ENCODE results near the gene CDKAL1. TPM values are rescaled to one million over a fixed set of nuclear protein-coding genes. Genes with fewer than 3 reads are reported as not detected.
A peak's percentile ranks its signal among the peaks of the same experiment; 100 is the strongest.

CDKAL1 gene
- total and polyA plus RNA-seq, 10 of the 15 experiments (the other 5 are each of a cell fraction or from before 2014, with no cell fraction given), result 10.7 to 26.9 (median 17.3) TPM

DNA sequence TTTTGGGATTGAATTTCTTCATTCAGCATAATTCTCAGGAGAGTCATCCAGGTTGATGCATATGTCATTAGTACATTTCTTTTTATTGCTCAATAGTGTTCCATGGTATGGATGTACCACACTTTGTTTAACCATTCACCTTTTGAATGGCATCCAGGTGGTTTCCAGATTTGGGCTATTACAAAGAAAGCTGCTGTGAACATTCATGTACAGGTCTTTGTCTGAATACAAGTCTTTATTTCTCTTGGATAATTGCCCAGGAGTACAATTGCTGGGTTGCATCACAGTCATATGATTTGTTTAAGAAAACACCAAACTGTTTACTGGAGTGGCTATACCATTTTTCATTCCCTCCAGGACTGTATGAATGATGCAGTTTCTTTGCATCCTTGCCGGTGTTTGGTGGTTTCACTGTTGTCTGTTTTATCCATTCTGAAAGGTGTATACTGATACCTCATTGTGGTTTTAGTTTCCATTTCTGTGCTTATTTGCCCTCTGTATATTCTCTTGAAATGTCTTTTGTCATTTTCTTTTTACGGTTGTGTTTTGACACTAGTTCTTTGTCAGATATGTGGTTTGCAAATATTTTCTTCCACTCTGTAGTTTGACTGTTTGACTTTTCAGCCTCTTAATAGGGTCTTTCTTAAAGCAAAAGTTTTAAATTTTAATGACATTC is 8.8 kb downstream of the CDKAL1 start (continued):
- TF ChIP-seq, protein P1, sequence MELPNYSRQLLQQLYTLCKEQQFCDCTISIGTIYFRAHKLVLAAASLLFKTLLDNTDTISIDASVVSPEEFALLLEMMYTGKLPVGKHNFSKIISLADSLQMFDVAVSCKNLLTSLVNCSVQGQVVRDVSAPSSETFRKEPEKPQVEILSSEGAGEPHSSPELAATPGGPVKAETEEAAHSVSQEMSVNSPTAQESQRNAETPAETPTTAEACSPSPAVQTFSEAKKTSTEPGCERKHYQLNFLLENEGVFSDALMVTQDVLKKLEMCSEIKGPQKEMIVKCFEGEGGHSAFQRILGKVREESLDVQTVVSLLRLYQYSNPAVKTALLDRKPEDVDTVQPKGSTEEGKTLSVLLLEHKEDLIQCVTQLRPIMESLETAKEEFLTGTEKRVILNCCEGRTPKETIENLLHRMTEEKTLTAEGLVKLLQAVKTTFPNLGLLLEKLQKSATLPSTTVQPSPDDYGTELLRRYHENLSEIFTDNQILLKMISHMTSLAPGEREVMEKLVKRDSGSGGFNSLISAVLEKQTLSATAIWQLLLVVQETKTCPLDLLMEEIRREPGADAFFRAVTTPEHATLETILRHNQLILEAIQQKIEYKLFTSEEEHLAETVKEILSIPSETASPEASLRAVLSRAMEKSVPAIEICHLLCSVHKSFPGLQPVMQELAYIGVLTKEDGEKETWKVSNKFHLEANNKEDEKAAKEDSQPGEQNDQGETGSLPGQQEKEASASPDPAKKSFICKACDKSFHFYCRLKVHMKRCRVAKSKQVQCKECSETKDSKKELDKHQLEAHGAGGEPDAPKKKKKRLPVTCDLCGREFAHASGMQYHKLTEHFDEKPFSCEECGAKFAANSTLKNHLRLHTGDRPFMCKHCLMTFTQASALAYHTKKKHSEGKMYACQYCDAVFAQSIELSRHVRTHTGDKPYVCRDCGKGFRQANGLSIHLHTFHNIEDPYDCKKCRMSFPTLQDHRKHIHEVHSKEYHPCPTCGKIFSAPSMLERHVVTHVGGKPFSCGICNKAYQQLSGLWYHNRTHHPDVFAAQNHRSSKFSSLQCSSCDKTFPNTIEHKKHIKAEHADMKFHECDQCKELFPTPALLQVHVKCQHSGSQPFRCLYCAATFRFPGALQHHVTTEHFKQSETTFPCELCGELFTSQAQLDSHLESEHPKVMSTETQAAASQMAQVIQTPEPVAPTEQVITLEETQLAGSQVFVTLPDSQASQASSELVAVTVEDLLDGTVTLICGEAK (IDR thresholded peaks at IDR 0.05; ENCODE audit: borderline replicate concordance), result no peak
- TF ChIP-seq NFXL1 (IDR thresholded peaks at IDR 0.05; ENCODE audit: borderline replicate concordance) (no peak), EED (IDR thresholded peaks at IDR 0.05; ENCODE audit: low read depth) (peak; percentile 77), BHLHE40 (IDR thresholded peaks at IDR 0.05; ENCODE audit: borderline replicate concordance in 1 of 2, low read depth in 2 of 2, low read length in 1 of 2) (peak; percentile 31 to 57; a peak in 3 of 4 replicates), CREB1 (IDR thresholded peaks at IDR 0.05; ENCODE audit: low read depth) (0 out of 2 replicates have a peak, but pooled peaks have one; percentile 41)
- TF ChIP-seq, protein P2, sequence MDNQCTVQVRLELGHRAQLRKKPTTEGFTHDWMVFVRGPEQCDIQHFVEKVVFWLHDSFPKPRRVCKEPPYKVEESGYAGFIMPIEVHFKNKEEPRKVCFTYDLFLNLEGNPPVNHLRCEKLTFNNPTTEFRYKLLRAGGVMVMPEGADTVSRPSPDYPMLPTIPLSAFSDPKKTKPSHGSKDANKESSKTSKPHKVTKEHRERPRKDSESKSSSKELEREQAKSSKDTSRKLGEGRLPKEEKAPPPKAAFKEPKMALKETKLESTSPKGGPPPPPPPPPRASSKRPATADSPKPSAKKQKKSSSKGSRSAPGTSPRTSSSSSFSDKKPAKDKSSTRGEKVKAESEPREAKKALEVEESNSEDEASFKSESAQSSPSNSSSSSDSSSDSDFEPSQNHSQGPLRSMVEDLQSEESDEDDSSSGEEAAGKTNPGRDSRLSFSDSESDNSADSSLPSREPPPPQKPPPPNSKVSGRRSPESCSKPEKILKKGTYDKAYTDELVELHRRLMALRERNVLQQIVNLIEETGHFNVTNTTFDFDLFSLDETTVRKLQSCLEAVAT (IDR thresholded peaks at IDR 0.05), result peak; percentile 91
